HepG2 (cell line): Measurements from ENCODE around the gene RERE. TPM values are rescaled to one million over a fixed set of nuclear protein-coding genes. Genes with fewer than 3 reads are reported as not detected.
A peak's percentile ranks its signal among the peaks of the same experiment; 100 is the strongest.

Source experiments
- ATAC-seq: fragments of 200-7000 bp; cut with Tn5 transposase; 3 replicates; pipeline ENCODE4 v1.9.1; 2020; ENCODE audit warnings: mild to moderate bottlenecking, moderate library complexity
- BruUV-seq: library from RNA; stranded (reverse); fragments of 400-500 nt; replicated peaks from 2 replicates; lab custom pipeline; 2021; lab: Mats Ljungman, UMichigan
- CTCF ChIA-PET: fragments of 300-600 bp; formaldehyde crosslinking; extraction: SDS; loops from one replicate; lab custom pipeline; 2021; ENCODE audit warnings: low total read pairs, inconsistent platforms, low intra/inter-chr PET ratio; lab: Yijun Ruan, JAX
- POLR2A ChIA-PET: fragments of 350-600 bp; sonication (Branson Sonifier 250); formaldehyde crosslinking; loops from one replicate; lab custom pipeline; 2020; ENCODE audit warnings: antibody characterized with exemption, inconsistent platforms; lab: Yijun Ruan, JAX
- DNase-seq: peaks from one replicate; pipeline ENCODE4 v3.0.0-alpha.2; 2015; ENCODE audit warnings: low spot score
- FAIRE-seq: peaks from 3 replicates; lab custom pipeline; 2011; peaks lifted over from hg19 to GRCh38; lab: Jason Lieb, UNC
- H2AFZ ChIP-seq: one replicate; pipeline ENCODE4 v1.6.1; 2011; ENCODE audit warnings: low read length, inconsistent platforms
- H3K27ac ChIP-seq: fragments of 300-600 bp; 3 replicates; pipeline ENCODE4 v1.8.0; 2011; ENCODE audit warnings: mixed run types, mild to moderate bottlenecking, mixed read lengths, low read length, inconsistent platforms; ENCODE audit not compliant: insufficient read depth; ENCODE audit errors: extremely low read length
- H3K27me3 ChIP-seq, 2 experiments: fragments of 200-600 bp in 1 of 2; 2 replicates in 1 of 2; 3 replicates in 1 of 2; pipeline versions ENCODE4 v1.6.0 to v1.8.0; 2011; ENCODE audit warnings: low read length in 2 of 2, mild to moderate bottlenecking in 2 of 2, moderate library complexity in 2 of 2, inconsistent platforms in 1 of 2; ENCODE audit not compliant: insufficient read depth in 2 of 2, control insufficient read depth in 1 of 2
- H3K36me3 ChIP-seq, 2 experiments: fragments of 200-600 bp in 1 of 2; replicated peaks in 1 of 2; 2 replicates in 1 of 2; 3 replicates in 1 of 2; pipeline versions ENCODE4 v1.5.1 to v1.8.0; 2011; ENCODE audit warnings: low read length in 2 of 2, inconsistent platforms in 1 of 2; ENCODE audit not compliant: insufficient read depth in 2 of 2, control insufficient read depth in 1 of 2
- H3K4me1 ChIP-seq: 2 replicates; pipeline ENCODE4 v1.5.1; 2012; ENCODE audit warnings: low read length, inconsistent platforms; ENCODE audit not compliant: insufficient read depth
- H3K4me2 ChIP-seq: 2 replicates; pipeline ENCODE4 v1.6.0; 2011; ENCODE audit warnings: low read depth, low read length, inconsistent platforms
- H3K4me3 ChIP-seq, 3 experiments: fragments of 200-600 bp in 1 of 3; sonication (generic), shearing (Covaris generic) in 1 of 3; replicated peaks in 1 of 3; 2 replicates each; pipeline ENCODE4 v1.5.1; 2011 to 2016; ENCODE audit warnings: low read length in 3 of 3, inconsistent platforms in 2 of 3, low read depth in 2 of 3, mild to moderate bottlenecking in 2 of 3, control low read depth in 1 of 3, mixed read lengths in 1 of 3; ENCODE audit not compliant: insufficient read depth in 1 of 3
- H3K79me2 ChIP-seq: one replicate; pipeline ENCODE4 v1.6.1; 2011; ENCODE audit warnings: low read length, inconsistent platforms; ENCODE audit not compliant: insufficient read depth
- H3K9ac ChIP-seq: 2 replicates; pipeline ENCODE4 v1.6.0; 2011; ENCODE audit warnings: mild to moderate bottlenecking, low read depth, low read length, inconsistent platforms; ENCODE audit not compliant: insufficient read depth
- H3K9me3 ChIP-seq: 2 replicates; pipeline ENCODE4 v1.5.1; 2012; ENCODE audit warnings: mild to moderate bottlenecking, low read length
- H4K20me1 ChIP-seq: 2 replicates; pipeline ENCODE4 v1.6.0; 2011; ENCODE audit warnings: inconsistent platforms, mild to moderate bottlenecking, low read length, moderate library complexity; ENCODE audit not compliant: insufficient read depth
- ARID2 ChIP-seq: sonication (generic); formaldehyde crosslinking; IDR thresholded peaks from 2 replicates; pipeline ENCODE4 v1.8.1; 2022; ENCODE audit warnings: mild to moderate bottlenecking, missing genetic modification reagents, borderline replicate concordance
- CEBPG ChIP-seq: IDR thresholded peaks from 2 replicates; pipeline ENCODE4 v1.6.1; 2016
- GABPB1 ChIP-seq: IDR thresholded peaks from 2 replicates; pipeline ENCODE4 v1.6.1; 2016; ENCODE audit warnings: mild to moderate bottlenecking, missing genetic modification reagents, moderate library complexity, missing compliant biosample characterization
- SRSF4 ChIP-seq: fragments of 200-400 bp; formaldehyde crosslinking; IDR thresholded peaks from one replicate; pipeline ENCODE4 v1.6.1; 2018; ENCODE audit warnings: mild to moderate bottlenecking, low read depth, low read length, moderate library complexity; ENCODE audit not compliant: poor library complexity, severe bottlenecking
- XRCC5 ChIP-seq: fragments of 200-400 bp; formaldehyde crosslinking; optimal IDR thresholded peaks from 2 replicates; pipeline ENCODE3; 2017; ENCODE audit warnings: mild to moderate bottlenecking, low read length
- ZNF205 ChIP-seq: IDR thresholded peaks from 2 replicates; pipeline ENCODE4 v1.6.1; 2018; ENCODE audit warnings: missing biosample characterization, missing genetic modification reagents
- WGBS: methylation state at CpG from one replicate; pipeline ENCODE4 v1.1.6; 2017; ENCODE audit warnings: low lambda C conversion rate; 5-methylcytosine and 5-hydroxymethylcytosine counted together
- in situ Hi-C: cut with HindIII; loops from 2 replicates; pipeline ENCODE4 v1.10.0; 2017; ENCODE audit warnings: low pct_unique_long_range_greater_than_20kb; ENCODE audit not compliant: extremely low pct_ligation_motif_present
- intact Hi-C: fragments of 100-400 bp; cut with micrococcal nuclease; formaldehyde crosslinking; loops from one replicate; pipeline ENCODE4 v1.10.0; 2022; ENCODE audit not compliant: unreplicated experiment
- polyA plus RNA-seq, 8 experiments: library from polyadenylated mRNA; depleted of rRNA in 3 of 8; stranded (reverse) in 7 of 8; unstranded in 1 of 8; fragments of >200 nt; fragmentation: Illumina TruSeq in 4 of 8; extraction: Trizol in 4 of 8; gene quantifications; 2 replicates each; pipeline versions ENCODE4 v1.2.1 to v1.2.3, GENCODE V29; 2011 to 2016; ENCODE audit warnings: low read depth in 4 of 8, missing spikeins in 1 of 8, mixed read lengths in 1 of 8; ENCODE audit not compliant: insufficient read depth in 1 of 8
- total RNA-seq, 5 experiments: library from RNA; depleted of rRNA; stranded (reverse); fragments of >200 nt; fragmentation: Illumina TruSeq; extraction: Trizol; gene quantifications; 2 replicates each; pipeline ENCODE4 v1.2.3, GENCODE V29; 2016; ENCODE audit warnings: low read depth in 1 of 5
- TF ChIP-seq, protein P1 (sequence below): sonication (generic); formaldehyde crosslinking; conservative IDR thresholded peaks from 2 replicates; pipeline ENCODE4 v1.4.0; 2020; ENCODE audit warnings: missing genetic modification reagents

The RERE gene
- total and polyA plus RNA-seq, 2 of the 13 experiments (the other 11 are each of a cell fraction or from before 2014, with no cell fraction given) = 18.3 to 21.9 TPM

DNA sequence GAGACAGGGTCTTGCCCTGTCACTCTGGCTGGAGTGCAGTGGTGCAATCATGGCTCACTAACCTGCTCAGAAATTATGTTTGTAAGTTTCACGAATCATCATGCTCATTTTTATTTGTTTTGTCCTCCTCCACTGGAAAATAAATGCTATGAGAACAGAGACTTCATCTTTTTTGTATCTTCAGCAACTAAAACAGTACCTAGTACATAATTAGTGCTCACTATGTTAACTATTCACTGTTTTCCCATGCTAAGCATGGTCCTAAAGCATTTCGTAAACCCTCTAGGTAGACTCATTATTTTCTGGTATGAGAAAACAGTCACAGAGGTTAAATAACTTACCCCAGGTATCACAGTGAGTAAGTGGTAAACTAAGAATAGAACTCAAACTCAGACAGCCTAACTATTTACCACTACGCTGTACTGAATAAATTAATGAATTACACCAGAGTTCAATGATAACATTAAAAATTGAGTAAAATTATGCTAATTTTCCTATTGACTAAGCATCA is 118.4 kb downstream of the RERE start:
- POLR2A ChIA-PET = interaction anchor here (1.2 kb wide), 1 partner anchor 9 kb away, joined by 3 read pairs; no protein-coding TSS in a partner anchor
- H4K20me1 ChIP-seq = peaks cover 41% of the 10 kb centered on the region
- WGBS = 68% methylated on average over 3 of the region's 3 CpGs
- ATAC-seq (no peak), FAIRE-seq (no peak), DNase-seq (no peak)
- no peaks in the 10 kb centered on the region; a peak in 1 of 5 replicates for H3K27me3 ChIP-seq
- in situ Hi-C loops = no loop called here
- H3K79me2 ChIP-seq = peaks cover 91% of the 10 kb centered on the region
- peak overlapping the region; percentile 4 for H3K27ac ChIP-seq
- H3K9ac ChIP-seq = peak overlapping the region; percentile 24; the same call in 1 of the 2 replicates
- H3K4me3 ChIP-seq = peak overlapping the region in 2 of 3 experiments; percentile 29 to 36; a peak in 2 of 6 replicates
- H3K4me2 ChIP-seq = peak overlapping the region; percentile 69
- intact Hi-C loops = no loop called here
- CTCF ChIA-PET = no interaction called here
- no TSS peak for BruUV-seq
- peaks cover 70% of the 10 kb centered on the region for H3K4me1 ChIP-seq
- H3K36me3 ChIP-seq = no peaks in the 10 kb centered on the region; a peak in 1 of 5 replicates
- no peaks in the 10 kb centered on the region for H3K9me3 ChIP-seq
- no peak overlapping the region for H2AFZ ChIP-seq
- TF ChIP-seq SRSF4 (no peak), CEBPG (CRISPR knock-in tag) (0 out of 2 replicates have a peak, but pooled peaks have one; percentile 2), ARID2 (CRISPR knock-in tag) (0 out of 2 replicates have a peak, but pooled peaks have one; percentile 20), ZNF205 (CRISPR knock-in tag) (peak; percentile 100), GABPB1 (CRISPR knock-in tag) (no peak), XRCC5 (no peak)
- TF ChIP-seq, protein P1, sequence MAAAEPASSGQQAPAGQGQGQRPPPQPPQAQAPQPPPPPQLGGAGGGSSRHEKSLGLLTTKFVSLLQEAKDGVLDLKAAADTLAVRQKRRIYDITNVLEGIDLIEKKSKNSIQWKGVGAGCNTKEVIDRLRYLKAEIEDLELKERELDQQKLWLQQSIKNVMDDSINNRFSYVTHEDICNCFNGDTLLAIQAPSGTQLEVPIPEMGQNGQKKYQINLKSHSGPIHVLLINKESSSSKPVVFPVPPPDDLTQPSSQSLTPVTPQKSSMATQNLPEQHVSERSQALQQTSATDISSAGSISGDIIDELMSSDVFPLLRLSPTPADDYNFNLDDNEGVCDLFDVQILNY (CRISPR knock-in tag) = no peak
